Stimulated activated CD8-positive, alpha-beta memory T cell treated with anti-CD3 and anti-CD28 coated beads, Interleukin-4, amount 100 ng/mL, for 24 hours (primary cell): ENCODE results near the gene IQSEC1.

Experiments
- DNase-seq: peaks from one replicate; pipeline ENCODE4 v3.0.0-alpha.2; 2020; ENCODE audit warnings: low read depth

IQSEC1 gene

GRCh38 chr3:13015286-13016082 lies 57.7 kb downstream of the IQSEC1 start:
- no peak for DNase-seq

GRCh38 chr3:13014755-13015285 lies 58.4 kb downstream of the IQSEC1 start:
- DNase-seq: no peak

DNA sequence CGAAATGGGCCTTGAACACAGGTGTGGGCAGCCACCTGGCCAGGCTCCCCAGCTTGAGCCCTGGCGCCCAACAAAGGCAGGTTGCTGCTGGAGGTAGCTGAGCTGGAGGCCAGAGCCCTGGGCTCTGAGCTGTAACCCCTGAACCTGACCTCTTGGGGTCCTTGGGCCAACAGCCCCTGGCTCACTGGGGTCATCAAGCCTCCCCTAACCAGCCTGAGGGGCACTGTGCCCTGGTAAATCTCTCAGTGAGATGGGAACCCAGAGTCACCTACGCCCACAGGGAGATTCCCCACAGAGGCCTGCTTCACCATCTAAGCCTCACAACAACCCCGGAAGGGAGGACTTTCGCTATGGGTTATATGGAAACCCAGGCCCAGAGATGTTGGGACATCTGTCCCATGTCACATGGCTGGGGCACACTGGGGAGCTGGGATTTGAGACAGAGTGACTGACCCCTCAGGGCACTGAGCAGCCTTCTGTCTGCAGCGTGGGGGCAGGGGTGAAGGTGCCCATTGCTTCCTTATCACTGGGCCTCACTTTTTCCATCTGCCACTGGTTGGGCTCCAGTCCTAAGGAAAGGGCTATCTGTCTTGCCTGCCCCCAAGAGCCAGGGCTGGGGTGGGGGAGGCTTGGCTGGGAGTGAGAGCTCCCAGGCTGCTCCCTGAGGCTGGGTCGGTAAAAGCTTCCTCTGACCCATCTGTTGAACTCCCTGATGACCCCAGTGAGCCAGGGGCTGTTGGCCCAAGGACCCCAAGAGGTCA lies 59.1 kb downstream of the IQSEC1 start:
- no peak for DNase-seq

DNA sequence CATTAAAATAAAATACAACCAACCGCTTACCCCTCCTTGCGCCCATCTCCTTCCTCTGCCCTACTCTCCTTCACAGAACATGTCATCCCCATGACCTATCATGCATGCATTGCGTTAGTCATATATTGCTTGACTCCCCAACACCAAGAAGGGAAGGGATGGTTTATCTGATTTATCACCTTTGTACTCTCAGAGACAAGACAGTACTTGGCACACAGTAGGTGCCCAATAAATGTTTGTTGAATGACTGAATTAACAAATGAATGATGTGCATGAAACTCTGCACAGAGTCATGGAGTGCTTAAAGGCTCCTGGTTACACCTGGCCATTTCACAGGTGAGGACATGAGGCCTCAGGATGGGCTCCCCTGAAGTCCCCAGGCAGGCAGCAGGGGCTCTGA lies 59.7 kb downstream of the IQSEC1 start:
- DNase-seq: no peak

DNA sequence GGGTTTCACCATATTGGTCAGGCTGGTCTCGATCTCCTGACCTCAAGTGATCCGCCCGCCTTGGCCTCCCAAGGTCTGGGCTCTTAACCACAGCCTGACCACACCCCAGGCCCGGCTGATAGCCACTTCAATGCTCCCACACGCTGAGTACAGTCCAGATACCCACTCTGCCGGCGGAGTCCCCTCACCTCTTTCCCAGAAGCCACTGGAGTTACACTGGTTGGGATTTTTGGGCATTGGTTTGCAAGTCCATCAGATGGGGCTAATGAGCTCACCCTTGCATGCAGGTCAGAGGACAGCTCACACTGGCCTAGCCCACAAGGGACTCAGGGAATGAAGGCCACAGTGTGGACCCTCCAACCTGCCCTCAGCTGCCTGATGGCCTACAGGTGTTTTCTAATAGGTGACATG lies 60.1 kb downstream of the IQSEC1 start:
- DNase-seq: no peak

DNA sequence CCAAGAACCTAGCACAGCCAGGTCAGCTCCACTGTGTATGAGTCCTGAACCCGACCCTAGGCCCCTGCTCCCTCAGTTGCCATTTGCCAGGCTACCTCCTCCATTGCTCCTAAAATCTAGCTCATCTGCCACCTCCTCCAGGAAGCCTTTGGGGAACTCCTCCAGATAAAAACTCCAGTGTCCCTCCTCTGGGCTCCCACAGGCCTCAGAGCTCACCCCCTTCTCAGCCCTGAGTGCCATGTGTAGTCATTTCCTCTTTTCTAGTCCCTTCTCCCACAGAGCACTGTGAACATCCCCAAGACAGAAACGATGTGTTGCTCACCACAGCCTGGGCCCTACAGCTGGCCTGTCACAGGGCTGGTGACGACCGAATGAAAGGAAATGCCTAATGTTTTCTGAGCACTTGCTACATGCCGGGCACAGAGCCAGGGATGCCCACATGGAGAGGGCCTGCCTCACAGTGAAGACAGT lies 61.0 kb downstream of the IQSEC1 start:
- peak; percentile 46 for DNase-seq

DNA sequence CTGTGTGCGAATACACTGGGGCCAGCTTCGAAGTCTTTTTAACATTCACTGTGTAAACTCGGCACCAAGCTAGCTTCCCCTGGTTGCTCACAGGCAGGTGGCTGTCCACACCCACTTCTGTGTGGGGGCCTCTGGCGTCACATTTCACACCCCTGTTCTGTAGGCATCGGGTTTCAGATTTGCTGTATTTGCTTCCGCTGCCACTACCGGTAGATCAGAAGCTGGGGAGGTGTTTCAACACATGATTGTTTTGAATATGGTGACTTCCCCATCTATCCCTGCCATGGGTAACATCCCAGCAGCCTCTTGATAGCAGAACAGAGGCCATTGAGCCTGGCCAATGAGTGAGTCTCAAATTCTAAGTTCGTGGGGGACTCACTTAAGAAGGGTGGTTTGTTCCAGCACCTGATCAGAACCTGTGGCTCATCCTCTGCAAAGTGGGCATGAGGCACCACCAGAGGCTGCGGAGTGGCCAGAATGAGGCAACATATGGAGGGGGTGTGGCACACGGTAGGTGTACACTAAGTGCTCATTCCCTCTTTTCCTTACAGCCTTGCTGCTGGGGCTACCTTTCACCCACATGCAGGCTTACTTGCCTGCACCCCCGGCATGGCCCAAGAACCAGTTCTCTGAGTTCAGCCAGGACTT lies 61.5 kb downstream of the IQSEC1 start:
- DNase-seq: peak; percentile 77

DNA sequence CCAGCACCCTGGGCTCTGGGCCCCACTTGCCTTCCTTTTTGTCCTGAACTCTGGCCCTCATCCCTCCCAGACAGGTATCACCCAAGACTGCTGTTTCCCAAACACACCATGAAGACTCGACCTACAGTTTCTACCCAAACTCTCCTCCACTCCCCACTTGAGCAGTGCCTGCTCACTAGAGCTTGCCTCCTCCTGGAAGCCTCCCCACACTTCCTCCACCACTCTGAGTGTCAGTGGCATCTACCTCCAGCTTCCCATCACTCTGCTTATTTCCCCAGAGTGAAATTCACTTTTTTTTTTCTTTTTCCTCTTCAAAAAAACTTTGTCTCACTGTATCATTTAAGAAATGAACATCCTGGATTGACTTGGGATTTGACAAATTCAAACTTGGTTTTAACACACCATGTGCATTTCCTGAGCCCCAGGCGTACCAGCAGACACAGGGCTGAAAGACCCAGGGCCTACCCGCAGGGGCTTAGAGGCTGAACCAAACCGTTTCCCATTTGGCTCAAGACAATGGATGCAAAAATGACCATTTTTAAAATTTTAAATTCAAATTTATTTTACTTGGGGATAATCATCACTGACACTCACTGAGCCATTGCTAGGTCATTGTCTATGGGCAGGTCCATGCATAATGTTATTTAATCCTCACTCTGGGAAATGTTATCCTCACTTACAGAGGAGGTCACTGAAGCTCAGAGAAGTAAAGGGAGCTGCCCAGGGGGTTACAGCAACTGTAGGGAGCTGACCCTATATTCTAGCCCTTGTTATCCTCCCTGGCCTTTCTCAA lies 62.3 kb downstream of the IQSEC1 start:
- no peak for DNase-seq

GRCh38 chr3:13009946-13010315 lies 63.3 kb downstream of the IQSEC1 start:
- DNase-seq: no peak

- DNase-seq: peak; percentile 57
Observed at GRCh38 chr3:13009132-13009945, 63.9 kb downstream of the IQSEC1 start.

DNA sequence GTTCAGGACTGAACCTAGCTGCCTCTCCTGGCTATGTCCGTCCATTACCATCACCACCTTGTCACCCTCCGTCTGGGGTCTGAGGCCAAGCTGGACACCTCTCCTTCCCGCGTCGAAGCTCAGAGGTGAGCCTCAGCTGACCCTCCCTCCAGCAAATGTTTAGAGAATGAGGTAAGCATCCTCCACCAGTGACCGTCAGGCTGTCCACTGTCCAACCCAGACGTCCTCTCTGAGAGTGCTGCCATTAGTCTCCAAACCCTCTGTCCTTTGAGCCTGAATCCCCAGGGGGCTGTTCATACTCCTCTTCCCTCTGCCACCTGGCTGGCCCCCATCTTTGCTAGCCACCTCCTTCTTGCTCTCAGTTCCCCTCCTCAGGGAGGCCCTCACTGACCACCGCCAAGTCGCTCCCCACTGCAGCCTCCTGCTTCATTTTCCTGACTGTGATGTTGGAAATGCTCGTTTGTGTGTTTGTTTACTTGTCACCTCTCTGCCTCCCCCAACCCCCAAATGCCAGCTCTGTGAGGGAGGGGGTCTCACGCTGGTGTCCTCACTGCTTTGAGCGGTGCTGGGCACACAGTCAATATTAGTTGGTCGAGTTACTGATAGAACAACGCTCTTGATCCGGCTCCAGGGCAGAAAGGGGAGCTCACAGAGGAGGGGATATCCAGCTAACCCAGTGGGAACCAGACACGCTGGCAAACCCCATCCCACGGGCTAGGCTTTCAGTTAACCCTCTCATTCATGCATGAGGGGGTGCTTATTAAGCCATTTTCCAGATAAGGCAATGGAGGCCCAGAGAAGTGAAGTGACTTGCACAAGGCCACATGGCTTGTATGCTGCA lies 64.9 kb downstream of the IQSEC1 start:
- no peak for DNase-seq

- no peak for DNase-seq
Observed at GRCh38 chr3:13007251-13007941, 65.8 kb downstream of the IQSEC1 start.

DNA sequence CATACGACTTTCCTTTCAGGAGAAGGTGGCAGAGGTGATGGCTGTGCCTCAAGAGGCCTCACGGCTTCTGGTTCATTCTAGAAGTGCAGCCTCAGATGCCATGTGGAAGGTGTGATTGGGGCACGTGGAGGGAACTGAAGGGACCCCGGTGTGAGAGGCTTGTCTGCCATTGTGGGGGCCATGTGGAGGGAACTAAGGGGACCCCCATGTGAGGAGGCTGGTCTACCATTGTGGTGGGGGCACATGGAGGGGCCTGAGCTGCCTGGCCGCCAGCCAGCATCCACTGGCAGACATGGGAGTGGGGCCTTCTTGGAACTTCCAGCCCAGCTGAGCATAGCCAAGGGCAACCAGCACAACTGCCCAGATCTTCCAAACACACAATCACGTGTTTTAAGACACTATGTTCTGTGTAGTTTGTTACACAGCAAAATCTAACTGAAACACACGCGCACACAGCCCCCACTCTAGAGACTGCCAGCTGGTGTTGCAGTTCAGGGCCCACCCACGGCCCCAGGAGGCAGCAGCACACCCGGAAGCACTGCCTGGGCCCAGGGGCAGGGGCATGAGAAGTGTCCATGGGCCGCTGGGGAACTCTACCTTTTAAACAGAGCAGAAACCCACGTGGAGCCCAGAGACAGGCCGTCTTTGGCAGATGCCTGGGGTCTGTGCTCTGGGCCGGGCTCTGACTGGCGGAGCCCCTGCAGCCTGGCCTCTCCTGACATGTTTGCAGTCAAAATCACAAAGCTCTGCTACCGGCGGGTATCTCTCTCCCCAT lies 66.8 kb downstream of the IQSEC1 start:
- DNase-seq: no peak

DNA sequence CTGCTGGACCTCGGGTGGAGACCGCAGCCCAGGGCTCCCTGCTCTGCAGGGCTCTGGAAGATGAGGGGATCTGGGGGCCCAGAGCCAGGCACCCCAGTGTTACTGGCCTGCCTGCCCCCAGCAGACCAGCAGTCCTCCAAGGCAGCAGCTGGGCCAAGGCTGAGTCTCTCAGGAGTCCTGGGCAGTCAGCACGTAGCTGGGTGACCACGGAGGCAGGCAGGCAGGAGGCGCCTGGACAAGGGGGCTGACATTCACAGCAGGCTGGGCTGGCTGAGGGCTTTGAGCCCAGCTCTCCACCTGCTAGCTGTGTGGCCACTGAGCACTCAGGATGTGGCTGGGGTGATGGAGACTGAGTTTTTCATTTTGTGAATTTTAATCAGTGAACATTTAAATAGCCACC lies 67.9 kb downstream of the IQSEC1 start:
- no peak for DNase-seq

GRCh38 chr3:13004376-13004775 lies 68.9 kb downstream of the IQSEC1 start:
- no peak for DNase-seq

- DNase-seq: no peak
Observed at GRCh38 chr3:13003608-13004007, 69.6 kb downstream of the IQSEC1 start.

DNA sequence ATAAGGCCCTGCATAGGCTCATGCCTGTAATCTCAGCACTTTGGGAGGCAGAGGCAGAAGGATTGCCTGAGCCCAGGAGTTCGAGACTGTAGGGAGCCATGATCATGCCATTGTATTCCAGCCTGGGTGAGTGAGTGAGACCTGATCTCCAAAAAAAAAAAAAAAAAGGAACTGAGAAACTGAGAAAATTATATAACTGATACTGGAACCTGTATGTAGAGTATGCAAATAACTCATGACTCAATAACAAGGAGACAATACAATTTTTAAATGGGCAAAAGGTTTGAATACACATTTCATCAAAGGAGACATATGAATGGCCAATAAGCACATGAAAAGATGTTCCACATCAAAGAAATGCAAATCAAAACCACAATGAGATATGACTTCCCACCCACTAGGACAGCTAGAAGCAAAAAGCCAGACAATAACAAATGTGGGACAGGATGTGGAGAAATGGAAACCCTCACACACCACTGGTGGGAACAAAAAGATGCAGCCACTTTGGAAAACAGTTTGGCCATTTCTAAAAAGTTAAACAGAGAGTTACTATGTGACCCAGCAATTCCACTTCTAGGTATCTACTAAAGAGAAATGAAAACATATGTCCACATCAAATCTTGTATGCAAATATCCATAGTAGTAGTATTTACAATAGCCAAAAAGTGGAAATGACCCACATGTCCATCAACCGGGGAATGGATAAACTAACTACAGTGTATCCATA lies 70.7 kb downstream of the IQSEC1 start:
- DNase-seq: no peak
